ENCODE measurements around the gene BDP1.

DNA sequence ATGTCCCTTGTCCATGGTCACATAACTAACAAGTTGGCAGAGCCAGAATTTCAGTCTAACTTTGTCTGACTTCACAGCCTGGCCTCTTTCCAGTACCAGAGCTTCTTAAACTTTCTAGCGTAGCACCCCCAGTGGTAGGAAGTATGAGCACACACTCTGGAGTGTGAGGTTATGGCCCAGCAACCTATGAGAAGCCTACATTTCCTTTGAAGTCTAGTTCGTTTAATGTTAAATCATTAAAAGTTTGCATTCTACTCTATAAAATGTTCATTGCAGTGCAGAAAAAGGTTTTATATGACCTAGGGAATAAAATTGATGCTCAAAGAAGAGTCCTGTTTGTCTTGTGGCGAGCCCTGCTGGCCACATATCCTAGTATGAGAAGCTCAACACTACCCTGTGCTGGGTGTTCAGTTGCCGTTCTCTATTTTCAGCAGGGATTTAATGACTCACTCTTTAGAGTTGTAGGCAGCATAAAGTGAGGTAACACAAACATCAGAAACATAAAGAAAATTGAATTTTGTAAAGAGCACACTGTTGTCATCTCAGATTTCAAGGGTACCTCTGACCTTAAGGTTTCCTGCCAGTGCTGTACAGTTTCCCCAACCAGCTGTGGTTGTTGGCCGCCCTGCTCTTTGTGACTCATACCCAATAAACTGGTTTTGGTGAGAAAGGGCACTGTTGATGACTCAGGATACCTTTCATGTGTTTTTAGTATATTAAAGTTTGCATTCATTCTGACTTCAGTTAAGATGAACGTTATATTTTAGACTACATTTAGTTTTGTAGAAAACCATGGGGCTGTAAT, 146.0 kb downstream of the BDP1 start:
- TF ChIP-seq, protein P1, sequence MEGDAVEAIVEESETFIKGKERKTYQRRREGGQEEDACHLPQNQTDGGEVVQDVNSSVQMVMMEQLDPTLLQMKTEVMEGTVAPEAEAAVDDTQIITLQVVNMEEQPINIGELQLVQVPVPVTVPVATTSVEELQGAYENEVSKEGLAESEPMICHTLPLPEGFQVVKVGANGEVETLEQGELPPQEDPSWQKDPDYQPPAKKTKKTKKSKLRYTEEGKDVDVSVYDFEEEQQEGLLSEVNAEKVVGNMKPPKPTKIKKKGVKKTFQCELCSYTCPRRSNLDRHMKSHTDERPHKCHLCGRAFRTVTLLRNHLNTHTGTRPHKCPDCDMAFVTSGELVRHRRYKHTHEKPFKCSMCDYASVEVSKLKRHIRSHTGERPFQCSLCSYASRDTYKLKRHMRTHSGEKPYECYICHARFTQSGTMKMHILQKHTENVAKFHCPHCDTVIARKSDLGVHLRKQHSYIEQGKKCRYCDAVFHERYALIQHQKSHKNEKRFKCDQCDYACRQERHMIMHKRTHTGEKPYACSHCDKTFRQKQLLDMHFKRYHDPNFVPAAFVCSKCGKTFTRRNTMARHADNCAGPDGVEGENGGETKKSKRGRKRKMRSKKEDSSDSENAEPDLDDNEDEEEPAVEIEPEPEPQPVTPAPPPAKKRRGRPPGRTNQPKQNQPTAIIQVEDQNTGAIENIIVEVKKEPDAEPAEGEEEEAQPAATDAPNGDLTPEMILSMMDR (IDR thresholded peaks at IDR 0.05) = peak in 4 of 6 experiments; percentile 50 to 75 (median 64)
- no peak for TF ChIP-seq POLR2A (IDR thresholded peaks at IDR 0.05)
